Fibroblast of the aortic adventitia (primary cell): Measurements from ENCODE around the gene BORCS8. TPM values are rescaled to one million over a fixed set of nuclear protein-coding genes. Genes with fewer than 3 reads are reported as not detected.
A peak's percentile ranks its signal among the peaks of the same experiment; 100 is the strongest.

Experiments used
- DNase-seq: peaks from one replicate; pipeline ENCODE4 v3.0.0-alpha.2; 2010; ENCODE audit warnings: low read depth
- H3K4me3 ChIP-seq: 2 replicates; pipeline ENCODE4 v1.5.1; 2011; ENCODE audit warnings: low read depth, mild to moderate bottlenecking, control low read depth, low read length, moderate library complexity
- CTCF ChIP-seq: IDR thresholded peaks from 2 replicates; pipeline ENCODE4 v1.5.1; 2011; ENCODE audit warnings: mild to moderate bottlenecking, low read length, control low read depth, inconsistent platforms; ENCODE audit not compliant: insufficient read depth
- total RNA-seq: library from RNA; depleted of rRNA; stranded (reverse); fragments of >200 nt; gene quantifications from 2 replicates; pipeline ENCODE4 v1.2.3, GENCODE V29; 2012; ENCODE audit warnings: low replicate concordance

BORCS8 gene
- total RNA-seq, 1 donor: 13.8 TPM

- no peak overlapping the region for H3K4me3 ChIP-seq
- no peak for DNase-seq
These were observed 16.0 kb upstream of the BORCS8 start for GRCh38 chr19:19207637-19208572.

GRCh38 chr19:19206938-19207337, 15.0 kb upstream of the BORCS8 start:
- no peak overlapping the region for H3K4me3 ChIP-seq
- no peak for DNase-seq
- no peak for TF ChIP-seq CTCF

More at GRCh38 chr19:19207637-19208572, 16.0 kb upstream of the BORCS8 start:
- TF ChIP-seq CTCF: no peak

GRCh38 chr19:19205416-19206410, 13.8 kb upstream of the BORCS8 start:
- no peak for TF ChIP-seq CTCF
- no peak overlapping the region for H3K4me3 ChIP-seq
- no peak for DNase-seq

GRCh38 chr19:19204181-19204580, 12.2 kb upstream of the BORCS8 start:
- no peak for TF ChIP-seq CTCF
- DNase-seq: no peak
- no peak overlapping the region for H3K4me3 ChIP-seq

- H3K4me3 ChIP-seq: peak within 1 kb of the TSS; percentile 82
- no peak for TF ChIP-seq CTCF
These were observed 11.3 kb upstream of the BORCS8 start, which contains the start of gene NR2C2AP for GRCh38 chr19:19203012-19203856. Gene NR2C2AP (minus strand): TSS chr19:19203414. CDS start chr19:19203060, 354 bp downstream.

GRCh38 chr19:19202707-19203011, 10.7 kb upstream of the BORCS8 start:
- peak overlapping the region; percentile 82 for H3K4me3 ChIP-seq
- no peak for TF ChIP-seq CTCF
- no peak for DNase-seq

More at GRCh38 chr19:19203012-19203856, 11.3 kb upstream of the BORCS8 start, which contains the start of gene NR2C2AP:
- peak; percentile 93 for DNase-seq
